Neural cell (in vitro differentiated cells): Measurements from ENCODE around the gene LDAF1. TPM values are rescaled to one million over a fixed set of nuclear protein-coding genes. Genes with fewer than 3 reads are reported as not detected.

Source experiments
- H2AFZ ChIP-seq: fragments of 200-600, 300-800 bp; sonication (generic), shearing (Covaris generic); 2 replicates; pipeline ENCODE4 v1.6.0; 2014; ENCODE audit warnings: low read depth, mild to moderate bottlenecking, antibody characterized with exemption, low read length, moderate library complexity
- H3F3A ChIP-seq: fragments of 200-600 bp; shearing (Covaris generic); 2 replicates; pipeline ENCODE4 v1.6.1; 2016; ENCODE audit warnings: mild to moderate bottlenecking, moderate library complexity, mixed read lengths, antibody characterized with exemption, low read length; ENCODE audit not compliant: insufficient read depth, poor library complexity, severe bottlenecking
- H3K27ac ChIP-seq: fragments of 200-600, 300-800 bp; sonication (generic), shearing (Covaris generic); 2 replicates; pipeline ENCODE4 v1.5.1; 2014; ENCODE audit warnings: mild to moderate bottlenecking, low read length, moderate library complexity
- H3K27me3 ChIP-seq: fragments of 300-800, 200-600 bp; sonication (generic), shearing (Covaris generic); 2 replicates; pipeline ENCODE4 v1.6.0; 2014; ENCODE audit warnings: mild to moderate bottlenecking, low read depth, low read length, moderate library complexity; ENCODE audit not compliant: insufficient read depth
- H3K36me3 ChIP-seq: fragments of 300-800, 200-600 bp; sonication (generic), shearing (Covaris generic); 2 replicates; pipeline ENCODE4 v1.5.1; 2014; ENCODE audit warnings: mild to moderate bottlenecking, antibody characterized with exemption, low read length, moderate library complexity; ENCODE audit not compliant: insufficient read depth
- H3K4me2 ChIP-seq: fragments of 300-800, 200-600 bp; sonication (generic), shearing (Covaris generic); 2 replicates; pipeline ENCODE4 v1.6.0; 2014; ENCODE audit warnings: mild to moderate bottlenecking, low read length
- H3K4me3 ChIP-seq: fragments of 300-800, 200-600 bp; sonication (generic), shearing (Covaris generic); 2 replicates; pipeline ENCODE4 v1.5.1; 2014; ENCODE audit warnings: mild to moderate bottlenecking, low read length, moderate library complexity
- H3K79me2 ChIP-seq: fragments of 200-600 bp; shearing (Covaris generic); replicated peaks from 2 replicates; pipeline ENCODE4 v1.6.0; 2014; ENCODE audit warnings: mild to moderate bottlenecking, low read length, moderate library complexity; ENCODE audit not compliant: insufficient read depth
- H3K9ac ChIP-seq: fragments of 300-800, 200-600 bp; sonication (generic), shearing (Covaris generic); 2 replicates; pipeline ENCODE4 v1.6.1; 2016; ENCODE audit warnings: mild to moderate bottlenecking, low read length, mixed read lengths
- H3K9me2 ChIP-seq: fragments of 200-600 bp; shearing (Covaris generic); 2 replicates; pipeline ENCODE4 v1.6.1; 2016; ENCODE audit warnings: mild to moderate bottlenecking, low read length, mixed read lengths; ENCODE audit not compliant: insufficient read depth
- H3K9me3 ChIP-seq: fragments of 200-600, 300-800 bp; sonication (generic), shearing (Covaris generic); 2 replicates; pipeline ENCODE4 v1.6.1; 2016; ENCODE audit warnings: mild to moderate bottlenecking, mixed run types, low read length, moderate library complexity, mixed read lengths
- H4K20me1 ChIP-seq: fragments of 200-600 bp; shearing (Covaris generic); 2 replicates; pipeline ENCODE4 v1.6.1; 2016; ENCODE audit warnings: mild to moderate bottlenecking, mixed run types; ENCODE audit not compliant: insufficient read depth
- EP300 ChIP-seq: fragments of 450-650 bp; conservative IDR thresholded peaks from 2 replicates; pipeline ENCODE4 v1.6.1; 2014; ENCODE audit warnings: antibody characterized with exemption, mild to moderate bottlenecking, moderate library complexity; ENCODE audit not compliant: poor library complexity, severe bottlenecking
- EZH2 ChIP-seq: fragments of 200-600, 300-800 bp; shearing (Covaris generic), sonication (generic); IDR thresholded peaks from 2 replicates; pipeline ENCODE4 v1.6.1; 2014; ENCODE audit warnings: antibody characterized with exemption, low read length, borderline replicate concordance, mild to moderate bottlenecking; ENCODE audit not compliant: insufficient read depth, poor library complexity, severe bottlenecking
- MXI1 ChIP-seq: fragments of 450-650 bp; conservative IDR thresholded peaks from 2 replicates; pipeline ENCODE4 v1.6.1; 2014; ENCODE audit warnings: antibody characterized with exemption, mild to moderate bottlenecking; ENCODE audit not compliant: poor library complexity, severe bottlenecking
- POLR2AphosphoS5 ChIP-seq: IDR thresholded peaks from 2 replicates; pipeline ENCODE4 v1.6.1; 2012
- RAD21 ChIP-seq: fragments of 450-650 bp; conservative IDR thresholded peaks from 2 replicates; pipeline ENCODE4 v1.6.1; 2014; ENCODE audit warnings: antibody characterized with exemption, mild to moderate bottlenecking, moderate library complexity
- REST ChIP-seq: IDR thresholded peaks from 2 replicates; pipeline ENCODE4 v1.6.1; 2012; ENCODE audit warnings: borderline replicate concordance
- SMC3 ChIP-seq: fragments of 450-650 bp; conservative IDR thresholded peaks from 2 replicates; pipeline ENCODE4 v1.6.1; 2014; ENCODE audit warnings: antibody characterized with exemption, mild to moderate bottlenecking, moderate library complexity; ENCODE audit not compliant: poor library complexity
- TAF1 ChIP-seq: IDR thresholded peaks from 2 replicates; pipeline ENCODE4 v1.6.1; 2012; ENCODE audit warnings: low read depth
- polyA plus RNA-seq: library from polyadenylated mRNA; depleted of rRNA; stranded (reverse); fragments of >200 nt; gene quantifications from 2 replicates; pipeline ENCODE4 v1.2.3, GENCODE V29; 2014
- TF ChIP-seq, protein P1 (sequence below): fragments of 450-650 bp; IDR thresholded peaks from 2 replicates; pipeline ENCODE4 v1.5.1; 2014; ENCODE audit warnings: antibody characterized with exemption, mild to moderate bottlenecking, moderate library complexity; ENCODE audit not compliant: poor library complexity, severe bottlenecking

The LDAF1 gene
- polyA plus RNA-seq, 1 donor from 2014 or later = 10.8 TPM

- Histone ChIP-seq H3K79me2 (no peaks in the 10 kb centered on the region), H3K4me3 (no peak overlapping the region), H3K9me3 (no peaks in the 10 kb centered on the region), H3K4me2 (no peak overlapping the region), H2AFZ (no peak overlapping the region), H3K27ac (no peak overlapping the region), H3K27me3 (no peaks in the 10 kb centered on the region), H3K9me2 (no peaks in the 10 kb centered on the region), H3K36me3 (no peaks in the 10 kb centered on the region), H4K20me1 (no peaks in the 10 kb centered on the region), H3F3A (no peaks in the 10 kb centered on the region), H3K9ac (no peak overlapping the region)
- TF ChIP-seq TAF1 (no peak), MXI1 (no peak), REST (no peak), RAD21 (no peak), EP300 (no peak), POLR2AphosphoS5 (no peak), SMC3 (no peak), EZH2 (no peak)
- TF ChIP-seq, protein P1, sequence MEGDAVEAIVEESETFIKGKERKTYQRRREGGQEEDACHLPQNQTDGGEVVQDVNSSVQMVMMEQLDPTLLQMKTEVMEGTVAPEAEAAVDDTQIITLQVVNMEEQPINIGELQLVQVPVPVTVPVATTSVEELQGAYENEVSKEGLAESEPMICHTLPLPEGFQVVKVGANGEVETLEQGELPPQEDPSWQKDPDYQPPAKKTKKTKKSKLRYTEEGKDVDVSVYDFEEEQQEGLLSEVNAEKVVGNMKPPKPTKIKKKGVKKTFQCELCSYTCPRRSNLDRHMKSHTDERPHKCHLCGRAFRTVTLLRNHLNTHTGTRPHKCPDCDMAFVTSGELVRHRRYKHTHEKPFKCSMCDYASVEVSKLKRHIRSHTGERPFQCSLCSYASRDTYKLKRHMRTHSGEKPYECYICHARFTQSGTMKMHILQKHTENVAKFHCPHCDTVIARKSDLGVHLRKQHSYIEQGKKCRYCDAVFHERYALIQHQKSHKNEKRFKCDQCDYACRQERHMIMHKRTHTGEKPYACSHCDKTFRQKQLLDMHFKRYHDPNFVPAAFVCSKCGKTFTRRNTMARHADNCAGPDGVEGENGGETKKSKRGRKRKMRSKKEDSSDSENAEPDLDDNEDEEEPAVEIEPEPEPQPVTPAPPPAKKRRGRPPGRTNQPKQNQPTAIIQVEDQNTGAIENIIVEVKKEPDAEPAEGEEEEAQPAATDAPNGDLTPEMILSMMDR = no peak
Measured at GRCh38 chr16:21219551-21219950, 61.1 kb downstream of the LDAF1 start.

GRCh38 chr16:21222495-21223337, 64.2 kb downstream of the LDAF1 start:
- H3K4me2 ChIP-seq = no peak overlapping the region
- no peak overlapping the region for H3K27ac ChIP-seq
- no peaks in the 10 kb centered on the region for H3K36me3 ChIP-seq
- TF ChIP-seq EZH2 (no peak), EP300 (no peak), REST (no peak), TAF1 (no peak), MXI1 (no peak), RAD21 (no peak), POLR2AphosphoS5 (no peak), SMC3 (no peak)
- TF ChIP-seq, protein P1 = no peak
- no peak overlapping the region for H3K4me3 ChIP-seq
- no peaks in the 10 kb centered on the region for H3K27me3 ChIP-seq
- H3K9me3 ChIP-seq = no peaks in the 10 kb centered on the region
- H3F3A ChIP-seq = no peaks in the 10 kb centered on the region
- no peak overlapping the region for H3K9ac ChIP-seq
- H2AFZ ChIP-seq = no peak overlapping the region
- no peaks in the 10 kb centered on the region for H4K20me1 ChIP-seq
- H3K9me2 ChIP-seq = no peaks in the 10 kb centered on the region
- no peaks in the 10 kb centered on the region for H3K79me2 ChIP-seq
